ENCODE results near the gene SS18L1. TPM values are rescaled to one million over a fixed set of nuclear protein-coding genes. Genes with fewer than 3 reads are reported as not detected.

Gene SS18L1
- total and polyA plus RNA-seq, 2 experiments from 2014 or later = 2.1 to 13.0 TPM

DNA sequence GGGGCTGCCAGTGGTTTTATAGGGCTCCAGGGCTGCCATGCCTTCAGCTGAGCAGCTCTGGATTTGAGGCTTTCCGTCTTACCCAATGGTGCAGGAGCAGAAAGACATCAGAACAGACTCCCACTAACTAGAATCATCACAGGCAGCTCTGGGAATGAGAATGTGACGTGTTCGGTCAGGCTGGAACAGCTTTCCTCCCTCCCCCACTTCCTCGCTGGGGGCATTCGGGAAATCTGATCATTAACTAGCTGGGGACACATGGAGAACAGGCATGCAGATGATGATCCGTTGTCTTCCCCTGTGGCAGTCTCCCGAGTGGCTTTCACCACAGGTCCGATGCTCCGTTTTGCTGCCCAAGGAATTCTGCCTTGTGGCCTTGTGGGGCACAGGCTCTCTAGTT, 33.7 kb downstream of the SS18L1 start:
- Histone ChIP-seq H3K4me3 (no peak overlapping the region), H3K9me2 (replicated peaks; ENCODE audit: insufficient read depth) (no peaks in the 10 kb centered on the region), H3K9me3 (ENCODE audit: low read depth) (no peaks in the 10 kb centered on the region), H3K27ac (no peak overlapping the region), H3K79me2 (no peaks in the 10 kb centered on the region), H3K4me1 (ENCODE audit: insufficient read depth) (peaks cover 6% of the 10 kb centered on the region), H4K20me1 (ENCODE audit: insufficient read depth, poor library complexity, severe bottlenecking) (no peaks in the 10 kb centered on the region), H3K27me3 (no peaks in the 10 kb centered on the region), H3K4me2 (no peak overlapping the region), H2AFZ (no peak overlapping the region), H3K36me3 (replicated peaks; ENCODE audit: insufficient read depth, low read depth) (no peaks in the 10 kb centered on the region)
- DNase-seq (ENCODE audit: low spot score) = no peak
- WGBS (ENCODE audit: low lambda C conversion rate, missing lambda C conversion rate) = 92% methylated on average over 9 of the region's 9 CpGs
- TF ChIP-seq EZH2phosphoT487 (IDR thresholded peaks at IDR 0.05; ENCODE audit: low read depth, severe bottlenecking, unreplicated experiment) = no peak
- TF ChIP-seq EZH2 (IDR thresholded peaks at IDR 0.05; ENCODE audit: borderline replicate concordance) = no peak
- TF ChIP-seq, protein P1, sequence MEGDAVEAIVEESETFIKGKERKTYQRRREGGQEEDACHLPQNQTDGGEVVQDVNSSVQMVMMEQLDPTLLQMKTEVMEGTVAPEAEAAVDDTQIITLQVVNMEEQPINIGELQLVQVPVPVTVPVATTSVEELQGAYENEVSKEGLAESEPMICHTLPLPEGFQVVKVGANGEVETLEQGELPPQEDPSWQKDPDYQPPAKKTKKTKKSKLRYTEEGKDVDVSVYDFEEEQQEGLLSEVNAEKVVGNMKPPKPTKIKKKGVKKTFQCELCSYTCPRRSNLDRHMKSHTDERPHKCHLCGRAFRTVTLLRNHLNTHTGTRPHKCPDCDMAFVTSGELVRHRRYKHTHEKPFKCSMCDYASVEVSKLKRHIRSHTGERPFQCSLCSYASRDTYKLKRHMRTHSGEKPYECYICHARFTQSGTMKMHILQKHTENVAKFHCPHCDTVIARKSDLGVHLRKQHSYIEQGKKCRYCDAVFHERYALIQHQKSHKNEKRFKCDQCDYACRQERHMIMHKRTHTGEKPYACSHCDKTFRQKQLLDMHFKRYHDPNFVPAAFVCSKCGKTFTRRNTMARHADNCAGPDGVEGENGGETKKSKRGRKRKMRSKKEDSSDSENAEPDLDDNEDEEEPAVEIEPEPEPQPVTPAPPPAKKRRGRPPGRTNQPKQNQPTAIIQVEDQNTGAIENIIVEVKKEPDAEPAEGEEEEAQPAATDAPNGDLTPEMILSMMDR (IDR thresholded peaks at IDR 0.05; ENCODE audit: poor library complexity) = no peak

DNA sequence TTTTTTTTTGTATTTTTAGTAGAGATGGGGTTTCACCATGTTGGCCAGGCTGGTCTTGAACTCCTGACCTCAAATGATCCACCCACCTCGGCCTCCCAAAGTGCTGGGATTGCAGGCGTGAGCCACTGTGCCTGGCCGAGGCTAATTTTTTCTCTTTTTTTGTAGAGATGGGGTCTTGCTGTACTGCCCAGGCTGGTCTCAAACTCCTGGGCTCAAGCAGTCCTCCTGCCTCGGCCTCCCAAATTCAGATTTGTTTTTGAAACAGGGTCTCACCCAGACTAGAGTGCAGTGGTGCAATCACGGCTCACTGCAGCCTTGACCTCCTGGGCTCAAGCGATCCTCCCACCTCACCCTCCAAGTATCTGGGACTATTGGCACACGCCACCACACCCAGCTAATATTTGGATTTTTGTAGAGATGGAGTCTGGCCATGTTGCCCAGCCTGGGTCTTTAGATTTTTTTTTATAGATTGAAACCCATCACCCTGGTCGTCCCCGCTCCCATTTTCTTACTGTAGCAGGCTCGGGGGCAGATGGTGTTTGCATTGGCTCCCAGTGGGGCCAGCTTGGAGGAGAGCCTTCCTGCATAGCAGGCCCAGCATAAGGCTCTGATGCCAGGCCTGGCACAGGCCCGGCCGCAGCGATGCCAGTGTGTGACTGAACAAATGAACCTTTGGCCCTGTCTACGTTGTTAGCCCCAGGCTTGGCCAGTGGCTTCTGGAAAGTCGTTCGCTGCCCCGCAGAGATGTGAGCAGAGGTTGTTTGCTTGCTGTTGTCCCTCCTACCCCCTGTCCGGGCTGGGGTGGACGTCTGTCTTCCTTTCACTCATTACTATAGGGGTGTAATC, 35.0 kb downstream of the SS18L1 start:
- Histone ChIP-seq H3K9me2 (replicated peaks; ENCODE audit: insufficient read depth) (no peaks in the 10 kb centered on the region), H4K20me1 (ENCODE audit: insufficient read depth, poor library complexity, severe bottlenecking) (no peaks in the 10 kb centered on the region), H3K4me1 (ENCODE audit: insufficient read depth) (peaks cover 6% of the 10 kb centered on the region), H3K9me3 (ENCODE audit: low read depth) (no peaks in the 10 kb centered on the region), H3K27me3 (no peaks in the 10 kb centered on the region), H3K4me2 (no peak overlapping the region), H3K79me2 (peaks cover 6% of the 10 kb centered on the region), H3K4me3 (no peak overlapping the region), H2AFZ (no peak overlapping the region), H3K36me3 (replicated peaks; ENCODE audit: insufficient read depth, low read depth) (no peaks in the 10 kb centered on the region), H3K27ac (no peak overlapping the region)
- DNase-seq (ENCODE audit: low spot score) = no peak
- WGBS (ENCODE audit: low lambda C conversion rate, missing lambda C conversion rate) = 94% methylated on average over 19 of the region's 19 CpGs
- TF ChIP-seq, protein P1 (IDR thresholded peaks at IDR 0.05; ENCODE audit: poor library complexity) = no peak
- TF ChIP-seq EZH2 (IDR thresholded peaks at IDR 0.05; ENCODE audit: borderline replicate concordance) = no peak
- no peak for TF ChIP-seq EZH2phosphoT487 (IDR thresholded peaks at IDR 0.05; ENCODE audit: low read depth, severe bottlenecking, unreplicated experiment)

DNA sequence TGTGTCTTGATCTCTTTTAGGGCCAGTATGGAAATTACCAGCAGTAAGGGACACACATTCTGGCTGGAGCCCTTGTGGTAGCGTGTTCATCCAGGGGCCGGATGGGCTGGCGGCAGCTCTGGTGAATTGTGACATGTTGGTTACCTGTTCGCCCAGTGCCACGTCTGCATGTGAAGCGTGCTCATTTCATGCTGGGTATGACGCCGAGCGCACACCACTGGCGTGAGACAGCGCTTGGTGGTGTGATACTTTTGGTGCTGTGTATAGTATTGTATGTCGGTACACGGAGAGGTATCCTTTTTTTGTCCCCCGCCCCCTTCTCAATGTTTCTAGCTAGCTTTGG, 35.6 kb downstream of the SS18L1 start:
- DNase-seq (ENCODE audit: low spot score) = no peak
- H3K36me3 ChIP-seq (replicated peaks; ENCODE audit: insufficient read depth, low read depth) = no peaks in the 10 kb centered on the region
- no peak overlapping the region for H2AFZ ChIP-seq
- H3K9me3 ChIP-seq (ENCODE audit: low read depth) = no peaks in the 10 kb centered on the region
- no peaks in the 10 kb centered on the region for H3K9me2 ChIP-seq (replicated peaks; ENCODE audit: insufficient read depth)
- H3K79me2 ChIP-seq = peaks cover 12% of the 10 kb centered on the region
- H3K27ac ChIP-seq = no peak overlapping the region
- H3K4me1 ChIP-seq (ENCODE audit: insufficient read depth) = peaks cover 11% of the 10 kb centered on the region
- TF ChIP-seq, protein P1 (IDR thresholded peaks at IDR 0.05; ENCODE audit: poor library complexity) = no peak
- TF ChIP-seq EZH2 (IDR thresholded peaks at IDR 0.05; ENCODE audit: borderline replicate concordance) (no peak), EZH2phosphoT487 (IDR thresholded peaks at IDR 0.05; ENCODE audit: low read depth, severe bottlenecking, unreplicated experiment) (no peak)
- H3K27me3 ChIP-seq = no peaks in the 10 kb centered on the region
- no peak overlapping the region for H3K4me3 ChIP-seq
- no peak overlapping the region for H3K4me2 ChIP-seq
- no peaks in the 10 kb centered on the region for H4K20me1 ChIP-seq (ENCODE audit: insufficient read depth, poor library complexity, severe bottlenecking)
- WGBS (ENCODE audit: low lambda C conversion rate, missing lambda C conversion rate) = 98% methylated on average over 14 of the region's 14 CpGs
